HepG2 (cell line): ENCODE data around the gene EMILIN1. TPM values are rescaled to one million over a fixed set of nuclear protein-coding genes. Genes with fewer than 3 reads are reported as not detected.
A peak's percentile ranks its signal among the peaks of the same experiment; 100 is the strongest.

ENCODE experiments used
- ATAC-seq: fragments of 200-7000 bp; cut with Tn5 transposase; 3 replicates; pipeline ENCODE4 v1.9.1; 2020; ENCODE audit warnings: mild to moderate bottlenecking, moderate library complexity
- BruUV-seq: library from RNA; stranded (reverse); fragments of 400-500 nt; replicated peaks from 2 replicates; lab custom pipeline; 2021; lab: Mats Ljungman, UMichigan
- CTCF ChIA-PET: fragments of 300-600 bp; formaldehyde crosslinking; extraction: SDS; loops from one replicate; lab custom pipeline; 2021; ENCODE audit warnings: low total read pairs, inconsistent platforms, low intra/inter-chr PET ratio; lab: Yijun Ruan, JAX
- POLR2A ChIA-PET: fragments of 350-600 bp; sonication (Branson Sonifier 250); formaldehyde crosslinking; loops from one replicate; lab custom pipeline; 2020; ENCODE audit warnings: antibody characterized with exemption, inconsistent platforms; lab: Yijun Ruan, JAX
- DNase-seq: peaks from one replicate; pipeline ENCODE4 v3.0.0-alpha.2; 2015; ENCODE audit warnings: low spot score
- FAIRE-seq: peaks from 3 replicates; lab custom pipeline; 2011; peaks lifted over from hg19 to GRCh38; lab: Jason Lieb, UNC
- H2AFZ ChIP-seq: one replicate; pipeline ENCODE4 v1.6.1; 2011; ENCODE audit warnings: low read length, inconsistent platforms
- H3K27ac ChIP-seq: fragments of 300-600 bp; 3 replicates; pipeline ENCODE4 v1.8.0; 2011; ENCODE audit warnings: mixed run types, mild to moderate bottlenecking, mixed read lengths, low read length, inconsistent platforms; ENCODE audit not compliant: insufficient read depth; ENCODE audit errors: extremely low read length
- H3K27me3 ChIP-seq, 2 experiments: fragments of 200-600 bp in 1 of 2; 2 replicates in 1 of 2; 3 replicates in 1 of 2; pipeline versions ENCODE4 v1.6.0 to v1.8.0; 2011; ENCODE audit warnings: low read length in 2 of 2, mild to moderate bottlenecking in 2 of 2, moderate library complexity in 2 of 2, inconsistent platforms in 1 of 2; ENCODE audit not compliant: insufficient read depth in 2 of 2, control insufficient read depth in 1 of 2
- H3K36me3 ChIP-seq, 2 experiments: fragments of 200-600 bp in 1 of 2; replicated peaks in 1 of 2; 2 replicates in 1 of 2; 3 replicates in 1 of 2; pipeline versions ENCODE4 v1.5.1 to v1.8.0; 2011; ENCODE audit warnings: low read length in 2 of 2, inconsistent platforms in 1 of 2; ENCODE audit not compliant: insufficient read depth in 2 of 2, control insufficient read depth in 1 of 2
- H3K4me1 ChIP-seq: 2 replicates; pipeline ENCODE4 v1.5.1; 2012; ENCODE audit warnings: low read length, inconsistent platforms; ENCODE audit not compliant: insufficient read depth
- H3K4me2 ChIP-seq: 2 replicates; pipeline ENCODE4 v1.6.0; 2011; ENCODE audit warnings: low read depth, low read length, inconsistent platforms
- H3K4me3 ChIP-seq, 3 experiments: fragments of 200-600 bp in 1 of 3; sonication (generic), shearing (Covaris generic) in 1 of 3; replicated peaks in 1 of 3; 2 replicates each; pipeline ENCODE4 v1.5.1; 2011 to 2016; ENCODE audit warnings: low read length in 3 of 3, inconsistent platforms in 2 of 3, low read depth in 2 of 3, mild to moderate bottlenecking in 2 of 3, control low read depth in 1 of 3, mixed read lengths in 1 of 3; ENCODE audit not compliant: insufficient read depth in 1 of 3
- H3K79me2 ChIP-seq: one replicate; pipeline ENCODE4 v1.6.1; 2011; ENCODE audit warnings: low read length, inconsistent platforms; ENCODE audit not compliant: insufficient read depth
- H3K9ac ChIP-seq: 2 replicates; pipeline ENCODE4 v1.6.0; 2011; ENCODE audit warnings: mild to moderate bottlenecking, low read depth, low read length, inconsistent platforms; ENCODE audit not compliant: insufficient read depth
- H3K9me3 ChIP-seq: 2 replicates; pipeline ENCODE4 v1.5.1; 2012; ENCODE audit warnings: mild to moderate bottlenecking, low read length
- H4K20me1 ChIP-seq: 2 replicates; pipeline ENCODE4 v1.6.0; 2011; ENCODE audit warnings: inconsistent platforms, mild to moderate bottlenecking, low read length, moderate library complexity; ENCODE audit not compliant: insufficient read depth
- HIVEP1 ChIP-seq: sonication (generic); formaldehyde crosslinking; IDR thresholded peaks from 2 replicates; pipeline ENCODE4 v1.4.0; 2020; ENCODE audit warnings: mild to moderate bottlenecking, missing genetic modification reagents
- IKZF4 ChIP-seq: sonication (generic); formaldehyde crosslinking; IDR thresholded peaks from 2 replicates; pipeline ENCODE4 v1.5.1; 2020; ENCODE audit warnings: borderline replicate concordance, mild to moderate bottlenecking, low read depth, missing genetic modification reagents; ENCODE audit errors: not compliant biosample characterization
- KDM5B ChIP-seq: sonication (generic); formaldehyde crosslinking; IDR thresholded peaks from 2 replicates; pipeline ENCODE4 v1.4.0; 2020; ENCODE audit warnings: missing genetic modification reagents, mild to moderate bottlenecking, borderline replicate concordance
- PHF20 ChIP-seq: sonication (generic); formaldehyde crosslinking; IDR thresholded peaks from 2 replicates; pipeline ENCODE4 v1.5.0; 2020; ENCODE audit warnings: mild to moderate bottlenecking, missing genetic modification reagents
- PHF21A ChIP-seq: sonication (generic); formaldehyde crosslinking; IDR thresholded peaks from 2 replicates; pipeline ENCODE4 v1.5.0; 2020; ENCODE audit warnings: mild to moderate bottlenecking, missing genetic modification reagents
- POLR2AphosphoS5 ChIP-seq: IDR thresholded peaks from 2 replicates; pipeline ENCODE4 v1.6.1; 2012; ENCODE audit warnings: low read depth, low read length
- SETDB1 ChIP-seq: sonication (generic); formaldehyde crosslinking; IDR thresholded peaks from 2 replicates; pipeline ENCODE4 v1.5.1; 2020; ENCODE audit warnings: missing genetic modification reagents, mild to moderate bottlenecking, borderline replicate concordance
- SNAPC2 ChIP-seq: sonication (generic); formaldehyde crosslinking; IDR thresholded peaks from 2 replicates; pipeline ENCODE4 v1.8.1; 2022; ENCODE audit warnings: mild to moderate bottlenecking, missing genetic modification reagents
- TRIM24 ChIP-seq: sonication (generic); formaldehyde crosslinking; IDR thresholded peaks from 2 replicates; pipeline ENCODE4 v1.8.0; 2022; ENCODE audit warnings: mild to moderate bottlenecking, missing genetic modification reagents
- ZNF496 ChIP-seq: sonication (generic); formaldehyde crosslinking; IDR thresholded peaks from 2 replicates; pipeline ENCODE4 v1.8.1; 2023; ENCODE audit warnings: mild to moderate bottlenecking, moderate library complexity, missing genetic modification reagents; ENCODE audit not compliant: insufficient replicate concordance
- ZNF563 ChIP-seq: sonication (generic); formaldehyde crosslinking; IDR thresholded peaks from 2 replicates; pipeline ENCODE4 v1.8.0; 2022; ENCODE audit warnings: mild to moderate bottlenecking, moderate library complexity, missing genetic modification reagents
- WGBS: methylation state at CpG from one replicate; pipeline ENCODE4 v1.1.6; 2017; ENCODE audit warnings: low lambda C conversion rate; 5-methylcytosine and 5-hydroxymethylcytosine counted together
- in situ Hi-C: cut with HindIII; loops from 2 replicates; pipeline ENCODE4 v1.10.0; 2017; ENCODE audit warnings: low pct_unique_long_range_greater_than_20kb; ENCODE audit not compliant: extremely low pct_ligation_motif_present
- intact Hi-C: fragments of 100-400 bp; cut with micrococcal nuclease; formaldehyde crosslinking; loops from one replicate; pipeline ENCODE4 v1.10.0; 2022; ENCODE audit not compliant: unreplicated experiment
- polyA plus RNA-seq, 8 experiments: library from polyadenylated mRNA; depleted of rRNA in 3 of 8; stranded (reverse) in 7 of 8; unstranded in 1 of 8; fragments of >200 nt; fragmentation: Illumina TruSeq in 4 of 8; extraction: Trizol in 4 of 8; gene quantifications; 2 replicates each; pipeline versions ENCODE4 v1.2.1 to v1.2.3, GENCODE V29; 2011 to 2016; ENCODE audit warnings: low read depth in 4 of 8, missing spikeins in 1 of 8, mixed read lengths in 1 of 8; ENCODE audit not compliant: insufficient read depth in 1 of 8
- total RNA-seq, 5 experiments: library from RNA; depleted of rRNA; stranded (reverse); fragments of >200 nt; fragmentation: Illumina TruSeq; extraction: Trizol; gene quantifications; 2 replicates each; pipeline ENCODE4 v1.2.3, GENCODE V29; 2016; ENCODE audit warnings: low read depth in 1 of 5
- TF ChIP-seq, protein P1 (sequence below): IDR thresholded peaks from 2 replicates; pipeline ENCODE4 v1.6.1; 2016; ENCODE audit warnings: low read depth, borderline replicate concordance
- TF ChIP-seq, protein P2 (sequence below): sonication (generic); formaldehyde crosslinking; IDR thresholded peaks from 2 replicates; pipeline ENCODE4 v1.4.0; 2020; ENCODE audit warnings: missing genetic modification reagents, borderline replicate concordance

Gene EMILIN1
- total and polyA plus RNA-seq, 2 of the 13 experiments (the other 11 are each of a cell fraction or from before 2014, with no cell fraction given): 8.1 to 9.7 TPM

DNA sequence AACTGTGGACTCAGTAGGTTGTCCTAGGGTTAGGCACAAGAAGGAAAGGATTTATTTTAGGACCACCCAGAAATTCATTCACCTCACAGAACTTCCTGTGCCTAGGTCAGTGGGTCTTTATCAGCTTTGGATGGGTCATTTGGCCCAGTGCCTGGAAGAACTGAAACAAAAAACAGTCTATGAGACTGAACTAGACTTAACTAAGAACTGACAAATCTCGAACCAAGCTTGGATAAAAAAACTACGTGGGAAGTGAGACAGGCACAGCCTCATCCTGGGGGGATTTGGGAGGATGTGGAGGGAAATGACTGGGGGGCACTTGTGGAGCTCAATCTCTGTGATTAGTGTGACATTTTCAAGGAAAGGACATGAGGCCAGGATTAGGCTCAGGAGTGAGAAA, 4.6 kb upstream of the EMILIN1 start:
- H3K9me3 ChIP-seq: no peaks in the 10 kb centered on the region
- peak overlapping the region; percentile 13 for H3K4me2 ChIP-seq
- ATAC-seq (no peak), DNase-seq (no peak), FAIRE-seq (no peak)
- peaks cover 0 to 16% of the 10 kb centered on the region in 2 experiments; a peak in 2 of 5 replicates for H3K27me3 ChIP-seq
- H3K79me2 ChIP-seq: peaks cover 26% of the 10 kb centered on the region
- no peak overlapping the region for H2AFZ ChIP-seq
- H3K4me1 ChIP-seq: peaks cover 80% of the 10 kb centered on the region
- in situ Hi-C loops (no loop called here), intact Hi-C loops (no loop called here)
- H3K9ac ChIP-seq: no peak overlapping the region
- ChIA-PET POLR2A (interaction anchor here (0.8 to 4.3 kb wide), 4 partner anchors 10 to 29 kb away, joined by 4 to 106 read pairs (median 29); partner anchors contain the start of genes AGBL5 and KHK), CTCF (no interaction called here)
- 23% methylated on average over 2 of the region's 2 CpGs for WGBS
- no TSS peak for BruUV-seq
- no peak overlapping the region for H3K4me3 ChIP-seq
- H4K20me1 ChIP-seq: no peaks in the 10 kb centered on the region
- no peak for TF ChIP-seq TRIM24
- TF ChIP-seq, protein P1, sequence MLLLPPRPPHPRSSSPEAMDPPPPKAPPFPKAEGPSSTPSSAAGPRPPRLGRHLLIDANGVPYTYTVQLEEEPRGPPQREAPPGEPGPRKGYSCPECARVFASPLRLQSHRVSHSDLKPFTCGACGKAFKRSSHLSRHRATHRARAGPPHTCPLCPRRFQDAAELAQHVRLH (CRISPR knock-in tag): no peak
- TF ChIP-seq PHF21A (CRISPR knock-in tag): 0 out of 2 replicates have a peak, but pooled peaks have one; percentile 20
- 0 out of 2 replicates have a peak, but pooled peaks have one; percentile 20 for TF ChIP-seq PHF20 (CRISPR knock-in tag)
- no peak for TF ChIP-seq POLR2AphosphoS5
- no peak for TF ChIP-seq SETDB1 (CRISPR knock-in tag)
- no peak overlapping the region for H3K27ac ChIP-seq
- peaks cover 7 to 11% of the 10 kb centered on the region in 2 experiments for H3K36me3 ChIP-seq

DNA sequence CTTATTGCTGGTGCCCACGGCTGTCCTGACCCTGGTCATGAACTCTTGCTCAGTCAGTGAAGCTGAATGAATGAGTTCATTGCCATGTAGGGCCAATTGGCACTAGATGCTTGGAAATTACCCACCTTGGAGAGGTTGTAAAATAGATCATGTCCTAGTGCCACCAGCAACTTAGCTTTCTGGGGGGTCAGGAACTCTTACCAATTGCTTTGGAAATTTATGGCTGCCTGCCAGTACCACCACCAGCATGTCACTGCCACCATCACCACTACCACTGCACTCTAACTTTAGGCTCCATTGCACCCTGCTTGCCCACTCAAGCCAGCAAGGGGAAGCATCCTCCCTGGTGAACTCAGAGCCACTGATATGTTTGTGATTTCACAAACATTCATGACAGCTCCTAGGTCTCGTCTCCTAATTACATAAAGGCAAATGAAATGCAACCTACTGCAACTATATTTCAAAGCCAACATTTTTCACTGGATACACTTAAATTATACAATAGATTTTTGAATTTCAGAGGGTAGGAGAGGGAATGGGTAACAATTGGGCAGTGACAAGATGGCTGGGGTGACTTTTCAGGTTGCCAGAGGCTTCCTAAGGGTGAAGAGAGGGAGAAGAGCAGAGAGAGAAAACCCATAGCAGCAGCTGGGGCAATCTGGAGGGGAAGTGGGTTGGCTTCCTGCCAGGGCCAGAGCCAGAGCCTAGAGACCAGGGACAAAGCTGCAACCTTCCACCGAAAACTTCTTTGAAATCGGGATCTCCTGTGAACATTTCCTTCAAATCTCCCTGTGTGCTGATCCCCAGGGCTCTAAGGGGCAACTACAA, 3.5 kb upstream of the EMILIN1 start:
- no TSS peak for BruUV-seq
- FAIRE-seq: no peak
- H4K20me1 ChIP-seq: no peaks in the 10 kb centered on the region
- POLR2A ChIA-PET: interaction anchor here (0.7 to 4.3 kb wide), 4 partner anchors 18 to 149 kb away, joined by 3 to 49 read pairs (median 6); partner anchors contain the start of gene AGBL5
- ATAC-seq: no peak
- intact Hi-C loops (no loop called here), in situ Hi-C loops (no loop called here)
- DNase-seq: no peak
- WGBS: 17% methylated on average over 4 of the region's 4 CpGs
- no peak overlapping the region for H3K9ac ChIP-seq
- CTCF ChIA-PET: no interaction called here
- no peak overlapping the region for H2AFZ ChIP-seq
- H3K79me2 ChIP-seq: peaks cover 15% of the 10 kb centered on the region
- H3K4me3 ChIP-seq: peak overlapping the region in 1 of 3 experiments; percentile 20; a peak in 1 of 6 replicates
- peaks cover 0 to 16% of the 10 kb centered on the region in 2 experiments; a peak in 2 of 5 replicates for H3K27me3 ChIP-seq
- H3K4me1 ChIP-seq: peaks cover 80% of the 10 kb centered on the region
- no peak overlapping the region for H3K27ac ChIP-seq
- H3K36me3 ChIP-seq: no peaks in the 10 kb centered on the region
- H3K4me2 ChIP-seq: peak overlapping the region; percentile 49
- no peaks in the 10 kb centered on the region for H3K9me3 ChIP-seq
- no peak for TF ChIP-seq ZNF496 (CRISPR knock-in tag)
- no peak for TF ChIP-seq ZNF563 (CRISPR knock-in tag)
- no peak for TF ChIP-seq IKZF4 (CRISPR knock-in tag)
- TF ChIP-seq, protein P2, sequence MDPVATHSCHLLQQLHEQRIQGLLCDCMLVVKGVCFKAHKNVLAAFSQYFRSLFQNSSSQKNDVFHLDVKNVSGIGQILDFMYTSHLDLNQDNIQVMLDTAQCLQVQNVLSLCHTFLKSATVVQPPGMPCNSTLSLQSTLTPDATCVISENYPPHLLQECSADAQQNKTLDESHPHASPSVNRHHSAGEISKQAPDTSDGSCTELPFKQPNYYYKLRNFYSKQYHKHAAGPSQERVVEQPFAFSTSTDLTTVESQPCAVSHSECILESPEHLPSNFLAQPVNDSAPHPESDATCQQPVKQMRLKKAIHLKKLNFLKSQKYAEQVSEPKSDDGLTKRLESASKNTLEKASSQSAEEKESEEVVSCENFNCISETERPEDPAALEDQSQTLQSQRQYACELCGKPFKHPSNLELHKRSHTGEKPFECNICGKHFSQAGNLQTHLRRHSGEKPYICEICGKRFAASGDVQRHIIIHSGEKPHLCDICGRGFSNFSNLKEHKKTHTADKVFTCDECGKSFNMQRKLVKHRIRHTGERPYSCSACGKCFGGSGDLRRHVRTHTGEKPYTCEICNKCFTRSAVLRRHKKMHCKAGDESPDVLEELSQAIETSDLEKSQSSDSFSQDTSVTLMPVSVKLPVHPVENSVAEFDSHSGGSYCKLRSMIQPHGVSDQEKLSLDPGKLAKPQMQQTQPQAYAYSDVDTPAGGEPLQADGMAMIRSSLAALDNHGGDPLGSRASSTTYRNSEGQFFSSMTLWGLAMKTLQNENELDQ (CRISPR knock-in tag): no peak
- no peak for TF ChIP-seq HIVEP1 (CRISPR knock-in tag)
- TF ChIP-seq KDM5B (CRISPR knock-in tag): no peak
- no peak for TF ChIP-seq SNAPC2 (CRISPR knock-in tag)
